Cardiac fibroblast (primary cell): ENCODE data around the gene TRAF3IP1.

Experiments
- DNase-seq, 2 donors: peaks; one replicate each; pipeline versions ENCODE4 v3.0.0 to v3.0.0-alpha.2; 2010; ENCODE audit warnings: low read depth in 2 of 2
- H3K4me3 ChIP-seq, 2 donors: replicated peaks in 1 of 2; 1 replicate in 1 of 2; 2 replicates in 1 of 2; pipeline ENCODE4 v1.5.1; 2011; ENCODE audit warnings: low read depth in 2 of 2, low read length in 2 of 2, mild to moderate bottlenecking in 2 of 2, moderate library complexity in 1 of 2
- TF ChIP-seq, protein P1 (sequence below): IDR thresholded peaks from one replicate; pipeline ENCODE4 v1.5.1; 2011; ENCODE audit warnings: low read depth, mild to moderate bottlenecking, low read length, inconsistent platforms

TRAF3IP1 gene

GRCh38 chr2:238336151-238336550 is 15.8 kb downstream of the TRAF3IP1 start:
- TF ChIP-seq, protein P1, sequence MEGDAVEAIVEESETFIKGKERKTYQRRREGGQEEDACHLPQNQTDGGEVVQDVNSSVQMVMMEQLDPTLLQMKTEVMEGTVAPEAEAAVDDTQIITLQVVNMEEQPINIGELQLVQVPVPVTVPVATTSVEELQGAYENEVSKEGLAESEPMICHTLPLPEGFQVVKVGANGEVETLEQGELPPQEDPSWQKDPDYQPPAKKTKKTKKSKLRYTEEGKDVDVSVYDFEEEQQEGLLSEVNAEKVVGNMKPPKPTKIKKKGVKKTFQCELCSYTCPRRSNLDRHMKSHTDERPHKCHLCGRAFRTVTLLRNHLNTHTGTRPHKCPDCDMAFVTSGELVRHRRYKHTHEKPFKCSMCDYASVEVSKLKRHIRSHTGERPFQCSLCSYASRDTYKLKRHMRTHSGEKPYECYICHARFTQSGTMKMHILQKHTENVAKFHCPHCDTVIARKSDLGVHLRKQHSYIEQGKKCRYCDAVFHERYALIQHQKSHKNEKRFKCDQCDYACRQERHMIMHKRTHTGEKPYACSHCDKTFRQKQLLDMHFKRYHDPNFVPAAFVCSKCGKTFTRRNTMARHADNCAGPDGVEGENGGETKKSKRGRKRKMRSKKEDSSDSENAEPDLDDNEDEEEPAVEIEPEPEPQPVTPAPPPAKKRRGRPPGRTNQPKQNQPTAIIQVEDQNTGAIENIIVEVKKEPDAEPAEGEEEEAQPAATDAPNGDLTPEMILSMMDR = no peak
- DNase-seq = no peak
- H3K4me3 ChIP-seq = no peak overlapping the region

DNA sequence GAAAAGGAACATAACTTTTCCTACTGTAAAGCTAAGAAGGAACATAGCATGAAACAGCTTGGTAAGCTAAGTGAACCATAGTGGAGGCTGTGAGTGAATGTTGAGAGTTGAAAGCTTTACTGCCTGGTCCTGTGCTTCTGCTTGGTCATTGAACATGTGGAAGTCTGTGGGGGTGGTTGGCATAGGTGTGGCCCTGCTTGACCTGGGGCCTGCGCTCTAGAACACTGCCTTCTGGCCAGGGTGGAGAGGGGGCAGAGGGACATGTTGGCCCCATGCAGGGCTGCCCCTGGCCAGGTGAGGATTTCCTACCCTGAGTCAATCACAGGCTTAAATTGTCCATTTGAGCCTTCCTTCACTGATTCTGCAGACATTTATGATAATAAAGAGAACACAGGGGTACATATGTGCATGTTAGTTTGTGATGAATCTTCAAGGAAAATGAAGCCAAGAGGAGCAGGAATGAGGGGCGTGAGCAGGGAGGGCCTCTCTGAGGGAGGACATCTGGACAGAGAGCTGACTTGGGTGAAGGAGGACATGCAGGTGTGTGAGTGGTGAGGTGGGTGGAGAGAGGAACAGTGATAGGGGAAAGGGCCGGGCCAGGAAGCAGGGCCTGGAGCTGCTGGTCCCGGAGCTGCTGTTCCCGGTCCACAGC is 16.6 kb downstream of the TRAF3IP1 start:
- TF ChIP-seq, protein P1 = no peak
- H3K4me3 ChIP-seq = no peak overlapping the region
- no peak for DNase-seq

- DNase-seq = no peak
- TF ChIP-seq, protein P1 = no peak
- no peak overlapping the region for H3K4me3 ChIP-seq
Observed at GRCh38 chr2:238337846-238338245, 17.5 kb downstream of the TRAF3IP1 start.

DNA sequence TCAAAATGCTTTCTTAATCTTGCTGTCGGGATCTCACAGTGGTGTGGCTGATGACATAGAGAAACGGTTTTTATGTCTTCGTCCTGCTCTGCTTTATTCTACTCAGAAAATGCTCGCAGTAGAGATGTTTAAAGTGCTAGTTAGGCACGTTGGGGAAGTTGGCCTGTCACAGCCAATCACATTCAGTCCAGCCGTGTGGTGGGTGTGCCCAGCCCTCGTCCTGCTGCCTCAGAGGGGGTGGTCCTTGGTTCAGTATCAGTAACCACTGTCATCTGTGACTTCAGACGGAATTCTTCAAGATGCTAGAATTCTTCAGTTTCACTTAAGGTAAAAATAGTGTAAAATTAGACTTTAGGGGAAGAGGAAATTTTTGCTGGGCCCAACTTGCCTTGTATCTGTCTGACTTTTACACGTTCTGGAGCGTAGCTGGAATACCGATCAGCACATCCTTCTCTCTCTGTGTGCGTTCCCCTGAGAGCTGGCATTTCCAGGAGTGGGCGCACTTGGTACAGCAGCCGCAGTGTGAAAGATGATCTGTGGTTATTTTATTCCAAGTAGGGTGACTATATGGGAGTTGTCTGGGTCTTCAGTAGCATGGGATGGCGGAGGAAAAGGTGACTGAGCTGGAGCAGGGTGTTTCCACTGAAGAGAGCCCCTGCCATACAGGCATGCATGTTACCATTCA is 18.5 kb downstream of the TRAF3IP1 start:
- TF ChIP-seq, protein P1 = no peak
- H3K4me3 ChIP-seq = no peak overlapping the region
- no peak for DNase-seq

- TF ChIP-seq, protein P1 = no peak
- H3K4me3 ChIP-seq = no peak overlapping the region
- DNase-seq = no peak
Observed at GRCh38 chr2:238339395-238339780, 19.1 kb downstream of the TRAF3IP1 start.

GRCh38 chr2:238339814-238340213 is 19.5 kb downstream of the TRAF3IP1 start:
- no peak overlapping the region for H3K4me3 ChIP-seq
- no peak for DNase-seq
- TF ChIP-seq, protein P1 = no peak
